Spleen (tissue), 11 donors: ENCODE measurements around the gene DPPA2. TPM values are rescaled to one million over a fixed set of nuclear protein-coding genes. Genes with fewer than 3 reads are reported as not detected.

ENCODE experiments used
- DNase-seq: peaks from one replicate; pipeline ENCODE4 v3.0.0-alpha.2; 2020
- H3K27ac ChIP-seq, 8 donors: fragments of 200-600 bp; sonication (generic) in 7 of 8; 1 replicate in 4 of 8; 2 replicates in 4 of 8; pipeline versions ENCODE4 v1.5.0 to v1.8.0; 2016 to 2021; ENCODE audit warnings: inconsistent platforms in 4 of 8, mild to moderate bottlenecking in 4 of 8, moderate library complexity in 1 of 8
- H3K27me3 ChIP-seq, 7 donors: fragments of 200-600 bp; sonication (generic) in 6 of 7; replicated peaks in 1 of 7; 1 replicate in 4 of 7; 2 replicates in 3 of 7; pipeline versions ENCODE4 v1.5.0 to v1.8.0; 2016 to 2021; ENCODE audit warnings: inconsistent platforms in 3 of 7, mild to moderate bottlenecking in 1 of 7
- H3K36me3 ChIP-seq, 6 donors: fragments of 200-600 bp; sonication (generic) in 5 of 6; 1 replicate in 4 of 6; 2 replicates in 2 of 6; pipeline versions ENCODE4 v1.5.0 to v1.8.0; 2016 to 2021; ENCODE audit warnings: inconsistent platforms in 2 of 6
- H3K4me1 ChIP-seq, 6 donors: fragments of 200-600 bp; sonication (generic) in 5 of 6; 1 replicate in 3 of 6; 2 replicates in 3 of 6; pipeline versions ENCODE4 v1.5.0 to v1.8.0; 2016 to 2021; ENCODE audit warnings: inconsistent platforms in 3 of 6
- H3K4me3 ChIP-seq, 8 donors: fragments of 200-600 bp; sonication (generic) in 7 of 8; 1 replicate in 4 of 8; 2 replicates in 4 of 8; pipeline versions ENCODE4 v1.5.0 to v1.8.0; 2016 to 2021; ENCODE audit warnings: inconsistent platforms in 4 of 8, mild to moderate bottlenecking in 4 of 8, moderate library complexity in 2 of 8
- H3K9me3 ChIP-seq, 8 donors: fragments of 200-600 bp; sonication (generic) in 7 of 8; 1 replicate in 4 of 8; 2 replicates in 4 of 8; pipeline versions ENCODE4 v1.5.0 to v1.8.0; 2016 to 2021; ENCODE audit warnings: inconsistent platforms in 4 of 8
- CTCF ChIP-seq, 11 experiments: fragments of 200-600 bp in 7 of 11; fragments of 450-650 bp in 4 of 11; sonication (generic) in 4 of 11; IDR thresholded peaks in 8 of 11; conservative IDR thresholded peaks in 3 of 11; 1 replicate in 7 of 11; 2 replicates in 4 of 11; pipeline versions ENCODE4 v1.4.0 to v1.8.0; 2016 to 2021; ENCODE audit warnings: antibody characterized with exemption in 11 of 11, inconsistent platforms in 4 of 11, mild to moderate bottlenecking in 1 of 11
- POLR2A ChIP-seq, 3 donors: fragments of 450-650 bp; IDR thresholded peaks; one replicate each; pipeline ENCODE4 v1.5.1; 2017; ENCODE audit warnings: antibody characterized with exemption in 3 of 3, mild to moderate bottlenecking in 1 of 3
- POLR2AphosphoS5 ChIP-seq, 3 donors: sonication (generic); formaldehyde crosslinking; IDR thresholded peaks; one replicate each; pipeline ENCODE4 v1.5.1; 2017; ENCODE audit warnings: antibody characterized with exemption in 3 of 3
- WGBS, 5 donors: extraction: QIAGEN DNeasy Blood & Tissue Kit in 3 of 5; methylation state at CpG; one replicate each; pipeline versions ENCODE4 v1.1.5 to v1.1.7; 2013 to 2018; 5-methylcytosine and 5-hydroxymethylcytosine counted together
- intact Hi-C: fragments of 100-400 bp; cut with DNase I; formaldehyde crosslinking; loops from one replicate; pipeline ENCODE4 v1.15.0; 2023; ENCODE audit warnings: low total_unique reads
- polyA plus RNA-seq, 3 donors: library from polyadenylated mRNA; stranded (reverse); fragments of 200-250 nt; gene quantifications; one replicate each; pipeline ENCODE4 v1.2.1, GENCODE V29; 2013
- total RNA-seq, 7 donors: library from RNA; depleted of rRNA in 3 of 7; stranded (reverse); fragments of >200 nt in 3 of 7; fragmentation: NEBNext Ultra II Directional in 4 of 7; extraction: Animal tissue kit (Norgen Biotek cat#: 25700) in 4 of 7; gene quantifications; one replicate each; pipeline versions ENCODE4 v1.1.0 to v1.2.1, GENCODE V29; 2016 to 2021
- donor health status: healthy with polysubstance abuse.
- donor health status: DM: no; HTN: no; CAD: no; lungs with moderate emphysema.
- donor health status: DM: no; HTN: no; CAD: no.
- donor health status: Bipolar disorder and iron deficiency.
- donor health status: healthy.
- donor health status: DM: no; HTN: no; CAD: no.
- donor health status: DM: yes; HTN: yes; CAD: no.

The DPPA2 gene
- total and polyA plus RNA-seq, 10 donors, result not detected

GRCh38 chr3:109325109-109325508 lies 8.8 kb upstream of the DPPA2 start:
- Histone ChIP-seq H3K27me3 (peaks cover 0 to 6% (median 0%) of the 10 kb centered on the region in 7 donors), H3K36me3 (no peaks in the 10 kb centered on the region), H3K4me3 (no peak overlapping the region), H3K27ac (no peak overlapping the region), H3K9me3 (no peaks in the 10 kb centered on the region), H3K4me1 (no peaks in the 10 kb centered on the region)
- DNase-seq, result no peak
- TF ChIP-seq POLR2AphosphoS5 (IDR thresholded peaks at IDR 0.05), result no peak
- no peak for TF ChIP-seq POLR2A (IDR thresholded peaks at IDR 0.05)
- no peak for TF ChIP-seq CTCF (IDR thresholded peaks at IDR 0.05 in 8 of 11, conservative IDR thresholded peaks at IDR 0.05 in 3 of 11)
- intact Hi-C loops, result no loop called here
- WGBS, 5 donors, result 86 to 94% (median 92%) methylated on average over 4 to 5 of the region's 5 CpGs

GRCh38 chr3:109313061-109313460 lies 3.3 kb downstream of the DPPA2 start:
- DNase-seq, result no peak
- H3K9me3 ChIP-seq, result no peaks in the 10 kb centered on the region
- H3K27me3 ChIP-seq, result no peaks in the 10 kb centered on the region
- no peaks in the 10 kb centered on the region for H3K36me3 ChIP-seq
- H3K4me3 ChIP-seq, result no peak overlapping the region
- no peak overlapping the region for H3K27ac ChIP-seq
- intact Hi-C loops, result no loop called here
- H3K4me1 ChIP-seq, result no peaks in the 10 kb centered on the region
- WGBS, 5 donors, result 79 to 95% (median 92%) methylated on average over 1 of the region's 1 CpG
- no peak for TF ChIP-seq POLR2A (IDR thresholded peaks at IDR 0.05)
- TF ChIP-seq CTCF (IDR thresholded peaks at IDR 0.05 in 8 of 11, conservative IDR thresholded peaks at IDR 0.05 in 3 of 11), result no peak
- no peak for TF ChIP-seq POLR2AphosphoS5 (IDR thresholded peaks at IDR 0.05)

- Histone ChIP-seq H3K27ac (no peak overlapping the region), H3K27me3 (no peaks in the 10 kb centered on the region), H3K4me3 (no peak overlapping the region), H3K9me3 (no peaks in the 10 kb centered on the region), H3K4me1 (no peaks in the 10 kb centered on the region), H3K36me3 (no peaks in the 10 kb centered on the region)
- intact Hi-C loops, result no loop called here
- WGBS, 5 donors, result 80 to 93% (median 87%) methylated on average over 2 of the region's 2 CpGs
- no peak for TF ChIP-seq POLR2AphosphoS5 (IDR thresholded peaks at IDR 0.05)
- no peak for TF ChIP-seq POLR2A (IDR thresholded peaks at IDR 0.05)
- TF ChIP-seq CTCF (IDR thresholded peaks at IDR 0.05 in 8 of 11, conservative IDR thresholded peaks at IDR 0.05 in 3 of 11), result no peak
- no peak for DNase-seq
Observed at GRCh38 chr3:109297496-109297895, 18.8 kb downstream of the DPPA2 start.

GRCh38 chr3:109284071-109284470 lies 32.2 kb downstream of the DPPA2 start:
- intact Hi-C loops, result no loop called here
- no peaks in the 10 kb centered on the region for H3K9me3 ChIP-seq
- H3K4me1 ChIP-seq, result no peaks in the 10 kb centered on the region
- no peaks in the 10 kb centered on the region for H3K36me3 ChIP-seq
- no peak overlapping the region for H3K27ac ChIP-seq
- no peak overlapping the region for H3K4me3 ChIP-seq
- H3K27me3 ChIP-seq, result no peaks in the 10 kb centered on the region
- DNase-seq, result no peak
- TF ChIP-seq POLR2AphosphoS5 (IDR thresholded peaks at IDR 0.05) (no peak), POLR2A (IDR thresholded peaks at IDR 0.05) (no peak), CTCF (IDR thresholded peaks at IDR 0.05 in 8 of 11, conservative IDR thresholded peaks at IDR 0.05 in 3 of 11) (no peak)
